KOPT-K1 (cell line): ENCODE measurements around the gene NEB.
"Not testable (repeated sequence)": the region's sequence is repeated elsewhere in the genome, so short reads cannot be mapped to it uniquely, and the experiment has no call there.

Experiments used
- H3K27ac ChIP-seq: fragments of 200-600 bp; sonication (generic); 2 replicates; pipeline ENCODE4 v1.5.1; 2016; ENCODE audit warnings: antibody characterized with exemption, mild to moderate bottlenecking, low read depth, low read length; ENCODE audit not compliant: poor library complexity, severe bottlenecking
- H3K36me3 ChIP-seq: fragments of 200-600 bp; sonication (generic); 2 replicates; pipeline ENCODE4 v1.5.1; 2017; ENCODE audit warnings: antibody characterized with exemption, mild to moderate bottlenecking, low read length, moderate library complexity; ENCODE audit not compliant: insufficient read depth
- H3K9me3 ChIP-seq: fragments of 200-600 bp; sonication (generic); 2 replicates; pipeline ENCODE4 v1.5.1; 2017; ENCODE audit warnings: antibody characterized with exemption, low read length, mild to moderate bottlenecking; ENCODE audit not compliant: insufficient read depth, poor library complexity, severe bottlenecking

The NEB gene

DNA sequence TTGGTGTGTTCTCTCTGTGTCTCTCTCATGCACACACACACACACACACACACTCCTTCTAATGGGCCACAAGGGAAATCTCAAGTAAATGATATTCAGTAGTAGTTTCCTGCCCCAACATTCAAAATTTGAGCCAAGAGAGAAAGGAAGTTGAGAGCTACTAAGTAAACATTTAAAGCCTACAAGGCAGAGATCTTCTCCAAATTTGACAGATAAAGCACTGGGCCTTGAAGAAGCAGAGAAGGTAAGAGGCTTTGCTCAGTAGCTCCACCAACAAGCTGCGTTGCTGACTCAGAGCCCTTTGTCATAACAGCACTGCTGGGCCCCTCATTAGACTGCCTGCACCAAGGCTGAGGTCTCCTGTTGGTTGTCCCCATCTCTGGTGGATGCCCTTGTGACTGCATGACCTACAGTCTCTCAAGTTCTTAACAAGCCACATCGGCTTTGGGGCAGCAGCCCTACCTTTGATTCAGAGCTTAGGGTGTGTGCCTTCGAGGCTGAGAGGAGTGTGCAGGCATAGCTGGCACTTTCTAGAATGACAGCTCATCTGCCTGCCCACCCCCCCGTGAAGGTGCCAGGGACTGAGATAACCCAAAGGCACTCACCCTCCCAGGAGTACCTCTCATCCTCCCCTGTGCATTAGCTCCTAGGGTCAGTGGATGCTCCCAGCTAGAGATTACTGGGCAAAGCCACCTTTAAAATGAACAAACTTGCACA lies 32.3 kb upstream of the NEB start:
- Histone ChIP-seq H3K9me3 (no peaks in the 10 kb centered on the region), H3K27ac (no peak overlapping the region)

DNA sequence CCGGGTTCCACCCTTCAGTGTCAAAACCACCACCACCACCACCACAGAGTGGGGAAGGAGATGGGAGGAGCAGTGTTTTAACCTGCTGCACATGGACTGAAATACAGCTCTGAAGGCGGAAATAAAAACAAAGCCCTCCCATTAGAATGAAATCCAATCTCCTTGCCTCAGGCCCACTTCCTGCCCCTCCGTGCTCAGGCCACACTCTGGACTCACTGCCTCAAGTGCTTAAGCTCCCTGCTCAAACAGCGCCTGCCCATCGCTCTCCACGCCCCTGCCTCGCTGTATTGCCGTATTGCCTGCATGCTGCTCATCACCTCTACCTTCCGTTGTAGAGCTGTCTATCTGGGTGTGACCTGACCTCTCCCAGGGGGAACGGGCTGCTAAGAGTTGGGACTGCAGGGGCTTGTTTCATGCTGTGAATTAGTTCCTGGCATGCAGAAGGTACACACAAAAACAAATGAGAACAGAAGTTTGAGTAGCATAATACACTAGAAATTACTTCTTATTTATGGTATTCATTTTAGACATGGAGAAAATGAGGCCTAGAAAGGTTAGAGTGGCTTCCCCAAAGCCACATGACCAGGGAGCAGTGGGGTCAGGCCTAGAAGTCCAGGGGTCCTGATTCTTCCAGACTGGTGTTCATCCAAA lies 31.6 kb upstream of the NEB start:
- Histone ChIP-seq H3K9me3 (no peaks in the 10 kb centered on the region), H3K27ac (no peak overlapping the region), H3K36me3 (no peaks in the 10 kb centered on the region)

More for the DNA sequence above, 32.3 kb upstream of the NEB start:
- H3K36me3 ChIP-seq = no peaks in the 10 kb centered on the region

DNA sequence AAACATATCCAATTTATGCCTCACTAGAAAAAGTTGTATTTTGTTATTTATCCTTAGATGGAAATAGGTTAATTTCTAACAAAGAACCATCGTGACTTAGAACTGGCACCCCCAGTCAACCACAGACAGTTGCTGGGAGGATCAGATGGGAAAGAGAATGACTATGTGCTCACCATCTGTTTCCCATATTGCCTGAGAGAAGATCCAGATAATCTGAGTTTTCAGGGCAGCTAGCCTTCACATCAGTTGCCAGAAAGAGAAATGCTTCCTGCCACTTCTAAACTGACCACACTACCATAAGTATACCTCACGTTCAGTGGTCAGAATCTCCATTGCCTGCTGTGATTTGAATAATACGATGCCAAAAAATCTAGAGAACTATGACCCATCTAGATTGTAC lies 28.4 kb upstream of the NEB start:
- no peaks in the 10 kb centered on the region for H3K9me3 ChIP-seq
- no peaks in the 10 kb centered on the region for H3K36me3 ChIP-seq
- H3K27ac ChIP-seq = no peak overlapping the region

DNA sequence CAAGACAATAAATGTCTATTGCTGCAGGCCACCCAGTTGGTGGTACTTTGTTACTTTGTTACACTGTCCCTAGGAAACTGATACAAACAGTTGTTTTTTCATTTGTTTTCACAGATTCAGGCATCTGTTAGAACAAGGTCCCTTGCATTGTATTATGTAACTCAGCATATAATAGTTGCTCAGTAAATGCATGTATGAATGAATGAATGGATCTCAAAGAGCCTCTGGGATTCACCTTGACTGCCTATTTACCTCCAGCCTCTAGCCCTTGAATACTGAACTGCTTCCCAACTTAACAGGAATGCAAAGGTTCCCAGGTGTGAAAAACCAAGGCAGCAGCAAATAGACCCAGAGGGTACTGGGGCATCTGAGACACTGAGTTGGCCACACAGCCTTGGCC lies 27.4 kb upstream of the NEB start:
- no peaks in the 10 kb centered on the region for H3K36me3 ChIP-seq
- no peak overlapping the region for H3K27ac ChIP-seq

DNA sequence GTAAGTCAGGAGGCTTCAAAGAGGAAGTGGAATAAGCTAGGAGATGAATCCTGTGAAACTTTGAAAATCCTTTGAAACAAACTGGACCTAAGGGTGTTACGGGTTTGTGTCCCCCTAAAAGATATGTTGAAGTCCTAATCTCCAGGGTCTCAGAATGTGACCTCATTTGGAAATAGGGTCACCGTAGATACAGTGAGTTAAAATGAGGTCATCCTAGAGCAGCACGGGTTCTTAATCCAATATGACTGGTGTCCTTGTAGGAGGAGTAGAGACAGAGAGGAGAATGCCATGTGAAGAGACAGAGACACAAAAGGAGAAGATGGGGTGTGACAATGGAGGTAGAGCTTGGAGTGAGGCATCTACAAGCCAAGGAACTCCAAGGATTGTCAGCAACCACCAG lies 26.9 kb upstream of the NEB start:
- no peak overlapping the region for H3K27ac ChIP-seq
- H3K36me3 ChIP-seq = no peaks in the 10 kb centered on the region
- no peaks in the 10 kb centered on the region for H3K9me3 ChIP-seq

More for the DNA sequence above, 27.4 kb upstream of the NEB start:
- no peaks in the 10 kb centered on the region for H3K9me3 ChIP-seq

DNA sequence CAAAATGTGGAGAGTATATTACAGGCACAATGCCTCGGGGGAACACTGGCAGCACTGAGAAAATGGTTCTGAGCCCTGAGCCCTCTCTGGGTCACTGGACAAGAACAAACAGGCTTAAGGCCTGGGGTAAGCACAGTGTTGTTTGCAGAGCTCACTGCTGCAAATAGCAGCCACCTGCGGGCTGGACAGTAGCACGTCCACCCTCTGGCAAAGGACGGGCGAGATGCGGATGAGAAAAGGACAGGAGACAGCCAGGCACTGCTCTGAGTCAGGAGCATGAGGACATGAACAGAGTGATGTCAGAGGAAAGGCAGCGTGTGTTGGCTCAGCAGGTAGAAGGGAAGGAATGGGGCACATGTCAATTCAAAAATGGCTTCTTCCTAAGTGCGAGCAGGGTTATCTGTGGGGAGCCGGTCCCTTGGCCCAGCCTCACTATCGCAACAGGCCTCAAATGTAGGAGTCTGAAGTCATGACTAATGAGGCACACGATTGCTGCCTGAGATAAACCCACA lies 25.9 kb upstream of the NEB start:
- Histone ChIP-seq H3K9me3 (no peaks in the 10 kb centered on the region), H3K27ac (no peak overlapping the region), H3K36me3 (no peaks in the 10 kb centered on the region)

DNA sequence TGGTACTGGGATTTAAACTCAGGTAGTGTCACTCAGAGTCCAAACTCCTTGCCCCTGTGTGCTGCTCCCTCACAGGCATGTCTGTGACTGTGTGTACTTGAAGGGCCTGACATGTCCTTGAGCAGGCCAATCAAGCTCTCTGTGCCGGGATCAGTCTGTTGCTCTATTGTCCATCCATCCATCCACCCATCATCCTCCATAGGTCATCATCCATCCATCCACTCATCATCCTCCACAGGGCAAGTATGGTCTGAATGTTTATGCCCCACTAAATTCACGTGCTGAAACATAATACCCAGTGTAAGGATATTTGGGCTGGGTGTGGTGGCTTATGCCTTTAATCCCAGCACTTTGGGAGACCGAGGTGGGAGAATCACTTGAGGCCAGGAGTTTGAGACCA lies 24.5 kb upstream of the NEB start:
- Histone ChIP-seq H3K9me3 (no peaks in the 10 kb centered on the region), H3K27ac (no peak overlapping the region), H3K36me3 (no peaks in the 10 kb centered on the region)

DNA sequence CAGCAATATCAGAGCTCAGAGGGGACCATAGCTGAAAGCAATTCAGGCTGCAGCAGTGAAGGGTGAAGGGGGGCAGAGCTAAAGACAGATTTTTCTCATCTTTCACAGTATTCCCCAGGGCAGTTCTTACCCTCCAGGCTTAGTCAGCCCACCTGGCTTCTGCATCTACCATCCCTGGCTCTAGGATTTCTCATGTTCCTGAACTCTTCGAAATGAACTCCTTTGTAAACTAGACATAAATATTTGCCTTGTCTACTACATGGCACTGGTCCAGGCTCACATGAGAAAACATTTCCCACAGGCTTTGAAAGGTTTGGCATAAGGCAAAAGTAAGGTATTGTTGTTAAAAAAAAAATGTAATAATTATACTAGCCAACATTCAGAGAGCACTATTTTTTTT lies 23.6 kb upstream of the NEB start:
- H3K9me3 ChIP-seq = no peaks in the 10 kb centered on the region
- H3K27ac ChIP-seq = no peak overlapping the region
- H3K36me3 ChIP-seq = no peaks in the 10 kb centered on the region

DNA sequence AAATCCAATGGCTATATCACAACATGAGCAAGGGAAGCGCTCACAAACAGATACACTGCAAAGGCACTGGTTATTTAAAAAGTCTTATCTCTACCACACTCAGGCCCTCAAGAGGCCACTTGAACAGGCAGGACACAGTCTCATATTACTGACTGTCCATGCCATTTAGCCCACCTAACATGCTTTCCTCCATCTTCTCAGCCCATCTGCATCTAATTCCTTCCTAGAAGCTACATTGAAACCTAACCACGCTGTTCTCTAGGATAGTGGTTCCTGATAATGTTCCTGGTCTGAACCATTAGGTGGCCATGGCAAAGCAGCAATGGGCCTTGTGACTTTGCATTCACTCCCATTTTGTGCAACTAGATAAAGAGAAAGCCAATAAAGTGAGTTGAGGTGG lies 22.5 kb upstream of the NEB start:
- Histone ChIP-seq H3K36me3 (no peaks in the 10 kb centered on the region), H3K9me3 (no peaks in the 10 kb centered on the region), H3K27ac (no peak overlapping the region)

DNA sequence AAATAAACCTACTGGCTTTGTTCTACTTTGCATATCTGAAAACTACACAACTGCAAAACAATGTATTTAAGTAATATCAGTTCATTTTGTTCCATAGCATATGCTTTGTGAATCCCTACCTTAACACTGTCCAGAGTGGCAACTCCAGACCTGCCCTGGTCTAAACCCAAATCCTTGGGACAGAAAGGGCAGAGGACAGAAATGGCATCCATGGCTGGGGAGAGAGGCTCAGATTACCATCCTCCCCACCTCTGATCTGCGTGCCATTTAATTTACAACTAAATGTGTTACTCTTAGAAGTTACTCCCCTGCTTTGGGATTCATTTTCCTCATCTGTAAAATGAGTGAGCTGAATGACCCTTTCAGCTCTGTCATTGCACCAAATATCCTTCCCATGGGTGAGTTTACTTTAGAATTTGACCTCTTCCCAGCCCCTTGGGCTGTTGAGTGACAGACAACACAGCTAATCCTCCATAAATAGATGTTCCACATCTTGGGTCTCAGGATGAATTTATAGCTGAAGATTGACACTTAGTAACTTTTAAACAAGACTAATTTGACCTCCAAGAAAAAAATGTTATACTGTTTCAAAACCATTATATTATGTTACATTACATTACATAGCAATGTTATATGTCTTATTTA lies 20.1 kb upstream of the NEB start:
- no peaks in the 10 kb centered on the region for H3K9me3 ChIP-seq
- H3K36me3 ChIP-seq = no peaks in the 10 kb centered on the region
- H3K27ac ChIP-seq = no peak overlapping the region

DNA sequence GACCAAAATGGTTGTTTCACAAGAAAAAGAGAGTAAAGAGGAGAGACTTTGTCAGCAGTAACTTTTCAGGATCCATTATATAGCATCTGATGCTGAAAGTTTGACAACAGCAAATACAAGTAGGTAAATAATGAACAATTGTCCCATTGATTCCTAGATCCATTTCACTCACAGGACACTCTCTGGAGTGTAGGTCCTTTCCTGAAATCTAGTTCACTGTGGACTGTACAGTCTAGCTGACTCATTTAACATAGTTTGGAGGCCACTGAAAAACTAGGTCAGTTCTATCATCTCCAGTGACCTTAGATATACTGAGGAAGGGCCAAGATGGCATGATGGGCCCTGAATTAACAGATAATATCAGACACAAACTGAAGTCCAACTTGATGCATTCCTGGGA lies 19.3 kb upstream of the NEB start:
- Histone ChIP-seq H3K9me3 (no peaks in the 10 kb centered on the region), H3K36me3 (no peaks in the 10 kb centered on the region), H3K27ac (no peak overlapping the region)

DNA sequence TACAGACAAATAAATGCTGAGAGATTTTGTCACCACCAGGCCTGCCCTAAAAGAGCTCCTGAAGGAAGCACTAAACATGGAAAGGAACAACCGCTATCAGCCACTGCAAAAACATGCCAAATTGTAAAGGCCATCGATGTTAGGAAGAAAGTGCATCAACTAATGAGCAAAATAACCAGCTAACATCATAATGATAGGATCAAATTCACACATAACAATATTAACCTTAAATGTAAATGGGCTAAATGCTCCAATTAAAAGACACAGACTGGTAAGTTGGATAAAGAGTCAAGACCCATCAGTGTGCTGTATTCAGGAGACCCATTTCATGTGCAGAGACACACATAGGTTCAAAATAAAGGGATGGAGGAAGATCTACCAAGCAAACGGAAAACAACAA lies 11.0 kb upstream of the NEB start:
- H3K36me3 ChIP-seq, H3K9me3 ChIP-seq, H3K27ac ChIP-seq: not testable (repeated sequence)

DNA sequence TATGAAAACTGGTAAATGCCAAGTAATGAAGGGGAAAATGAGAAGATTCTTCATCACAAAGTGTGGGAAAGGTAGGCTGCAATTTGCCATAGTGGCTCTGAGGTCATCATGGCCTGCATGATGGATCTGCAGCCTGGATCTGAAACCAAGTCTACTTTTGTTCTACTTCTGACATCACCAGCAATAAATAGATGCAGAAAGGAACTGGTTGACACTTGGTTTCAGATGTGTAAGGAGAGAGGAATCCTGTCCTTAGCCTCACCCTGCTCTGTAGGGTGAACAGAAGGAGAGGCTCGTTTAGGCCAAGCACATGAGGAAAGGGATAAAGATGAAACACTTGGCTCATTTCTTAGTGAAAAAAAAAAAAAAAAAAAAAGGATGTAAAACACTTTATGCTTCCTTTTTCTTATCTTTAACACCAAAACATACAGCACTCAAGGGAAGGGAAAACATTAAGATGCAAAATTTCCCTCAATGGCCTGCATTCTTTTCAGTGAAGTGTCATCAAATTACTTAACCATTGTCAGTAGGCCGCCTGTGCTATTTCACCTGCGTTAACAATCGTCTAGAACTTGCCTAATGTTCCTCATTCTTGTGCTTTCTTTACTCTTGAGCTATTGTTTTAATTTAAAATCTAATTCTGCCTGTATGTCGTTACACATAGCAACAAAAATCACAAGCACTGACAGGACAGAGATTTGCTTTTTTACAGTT lies 3.9 kb downstream of the NEB start:
- Histone ChIP-seq H3K36me3 (no peaks in the 10 kb centered on the region), H3K9me3 (no peaks in the 10 kb centered on the region), H3K27ac (no peak overlapping the region)

DNA sequence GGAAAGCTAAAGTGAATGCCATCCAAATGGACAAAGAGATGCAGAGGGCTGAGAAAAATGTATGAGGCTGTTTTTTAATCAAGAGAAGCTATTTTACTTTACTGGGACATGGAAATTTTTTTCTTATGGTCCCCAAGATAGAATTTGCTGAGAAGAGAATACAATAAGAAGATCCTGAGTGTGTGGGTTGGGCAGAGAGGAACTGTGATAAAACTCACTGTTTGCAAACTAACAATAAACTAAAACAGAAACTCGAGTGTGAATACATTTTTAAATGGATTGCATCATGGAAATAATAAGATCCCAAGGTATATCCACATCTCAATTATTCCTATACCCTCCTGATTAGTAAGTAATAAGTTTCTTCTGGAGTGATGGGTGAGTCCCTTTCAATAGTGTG lies 4.4 kb downstream of the NEB start:
- Histone ChIP-seq H3K27ac (no peak overlapping the region), H3K36me3 (no peaks in the 10 kb centered on the region), H3K9me3 (no peaks in the 10 kb centered on the region)

DNA sequence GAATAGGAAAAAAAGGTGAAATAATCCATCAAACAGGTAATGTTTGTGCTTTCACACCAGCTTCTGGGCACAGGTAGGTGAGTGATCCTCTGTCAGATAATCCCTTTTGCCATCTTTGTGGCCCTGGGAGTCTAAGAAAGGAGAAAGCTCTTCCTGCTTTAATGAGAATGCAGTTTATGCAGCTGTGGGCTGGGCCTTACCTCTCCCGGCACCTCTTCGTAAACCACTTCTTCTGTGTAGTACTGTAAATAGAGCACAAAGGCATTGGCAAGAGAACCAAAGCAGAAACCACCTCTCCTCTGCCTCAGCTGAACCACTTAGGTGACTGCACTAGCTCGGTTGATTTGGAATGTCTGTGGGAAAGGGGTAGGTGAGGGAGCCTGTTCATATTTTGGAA lies 4.9 kb downstream of the NEB start:
- H3K36me3 ChIP-seq = no peaks in the 10 kb centered on the region
- no peaks in the 10 kb centered on the region for H3K9me3 ChIP-seq
- no peak overlapping the region for H3K27ac ChIP-seq
